ENCODE data around the gene RELA. TPM values are rescaled to one million over a fixed set of nuclear protein-coding genes. Genes with fewer than 3 reads are reported as not detected.
"Not testable (repeated sequence)": the region's sequence is repeated elsewhere in the genome, so short reads cannot be mapped to it uniquely, and the experiment has no call there.

The RELA gene
- total RNA-seq, 1 donor from 2014 or later: 62.6 TPM

GRCh38 chr11:65708451-65708850 is 45.7 kb upstream of the RELA start:
- Mint-ChIP-seq H3K27me3 (ENCODE audit: unreplicated experiment) (peaks cover 10% of the 10 kb centered on the region), H3K36me3 (ENCODE audit: low read depth, unreplicated experiment) (peaks cover under 1% of the 10 kb centered on the region), H3K27ac (ENCODE audit: unreplicated experiment) (no peak overlapping the region), H3K4me3 (ENCODE audit: unreplicated experiment) (no peak overlapping the region), H3K4me1 (ENCODE audit: unreplicated experiment) (peaks cover 7% of the 10 kb centered on the region), H3K9me3 (ENCODE audit: unreplicated experiment) (no peaks in the 10 kb centered on the region)
- DNase-seq (ENCODE audit: low spot score): no peak
- TF ChIP-seq, protein P1, sequence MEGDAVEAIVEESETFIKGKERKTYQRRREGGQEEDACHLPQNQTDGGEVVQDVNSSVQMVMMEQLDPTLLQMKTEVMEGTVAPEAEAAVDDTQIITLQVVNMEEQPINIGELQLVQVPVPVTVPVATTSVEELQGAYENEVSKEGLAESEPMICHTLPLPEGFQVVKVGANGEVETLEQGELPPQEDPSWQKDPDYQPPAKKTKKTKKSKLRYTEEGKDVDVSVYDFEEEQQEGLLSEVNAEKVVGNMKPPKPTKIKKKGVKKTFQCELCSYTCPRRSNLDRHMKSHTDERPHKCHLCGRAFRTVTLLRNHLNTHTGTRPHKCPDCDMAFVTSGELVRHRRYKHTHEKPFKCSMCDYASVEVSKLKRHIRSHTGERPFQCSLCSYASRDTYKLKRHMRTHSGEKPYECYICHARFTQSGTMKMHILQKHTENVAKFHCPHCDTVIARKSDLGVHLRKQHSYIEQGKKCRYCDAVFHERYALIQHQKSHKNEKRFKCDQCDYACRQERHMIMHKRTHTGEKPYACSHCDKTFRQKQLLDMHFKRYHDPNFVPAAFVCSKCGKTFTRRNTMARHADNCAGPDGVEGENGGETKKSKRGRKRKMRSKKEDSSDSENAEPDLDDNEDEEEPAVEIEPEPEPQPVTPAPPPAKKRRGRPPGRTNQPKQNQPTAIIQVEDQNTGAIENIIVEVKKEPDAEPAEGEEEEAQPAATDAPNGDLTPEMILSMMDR (IDR thresholded peaks at IDR 0.05; ENCODE audit: unreplicated experiment): no peak

DNA sequence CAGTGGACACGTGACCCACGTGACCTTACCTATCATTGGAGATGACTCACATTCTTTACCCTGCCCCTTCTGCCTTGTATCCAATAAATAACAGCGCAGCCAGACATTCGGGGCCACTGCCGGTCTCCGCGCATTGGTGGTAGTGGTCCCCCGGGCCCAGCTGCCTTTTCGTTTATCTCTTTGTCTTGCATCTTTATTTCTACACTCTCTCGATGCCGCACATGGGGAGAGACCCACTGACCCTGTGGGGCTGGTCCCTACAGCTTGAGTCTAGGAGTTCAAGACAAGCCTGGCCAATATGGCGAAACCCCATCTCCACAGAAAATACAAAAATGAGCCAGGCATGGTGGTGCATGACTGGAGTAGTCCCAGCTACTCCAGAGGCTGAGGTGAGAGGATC is 44.3 kb upstream of the RELA start:
- H3K36me3 Mint-ChIP-seq (ENCODE audit: low read depth, unreplicated experiment); H3K27ac Mint-ChIP-seq (ENCODE audit: unreplicated experiment); DNase-seq (ENCODE audit: low spot score); H3K9me3 Mint-ChIP-seq (ENCODE audit: unreplicated experiment); H3K27me3 Mint-ChIP-seq (ENCODE audit: unreplicated experiment); H3K4me3 Mint-ChIP-seq (ENCODE audit: unreplicated experiment); H3K4me1 Mint-ChIP-seq (ENCODE audit: unreplicated experiment): not testable (repeated sequence)

DNA sequence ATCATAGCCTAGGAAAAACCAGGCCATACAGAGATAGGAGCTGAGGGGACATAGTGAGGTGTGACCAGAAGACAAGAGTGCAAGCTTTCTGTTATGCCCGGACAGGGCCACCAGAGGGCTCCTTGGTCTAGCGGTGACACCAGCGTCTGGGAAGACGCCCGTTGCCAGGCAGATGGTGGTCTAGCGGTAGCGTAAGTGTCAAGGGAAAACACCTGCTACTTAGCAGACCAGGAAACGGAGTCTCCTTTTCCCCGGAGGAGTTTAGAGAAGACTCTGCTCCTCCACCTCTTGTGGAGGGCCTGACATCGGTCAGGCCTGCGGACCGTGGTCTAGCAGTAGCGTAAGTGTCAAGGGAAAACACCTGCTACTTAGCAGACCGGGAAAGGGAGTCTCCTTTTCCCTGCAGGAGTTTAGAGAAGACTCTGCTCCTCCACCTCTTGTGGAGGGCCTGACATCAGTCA is 43.6 kb upstream of the RELA start:
- H3K4me1 Mint-ChIP-seq (ENCODE audit: unreplicated experiment); H3K9me3 Mint-ChIP-seq (ENCODE audit: unreplicated experiment); H3K27me3 Mint-ChIP-seq (ENCODE audit: unreplicated experiment); H3K36me3 Mint-ChIP-seq (ENCODE audit: low read depth, unreplicated experiment); H3K4me3 Mint-ChIP-seq (ENCODE audit: unreplicated experiment); H3K27ac Mint-ChIP-seq (ENCODE audit: unreplicated experiment): not testable (repeated sequence)
- DNase-seq (ENCODE audit: low spot score): peak; percentile 79
- TF ChIP-seq, protein P1 (IDR thresholded peaks at IDR 0.05; ENCODE audit: unreplicated experiment): peak; percentile 66

DNA sequence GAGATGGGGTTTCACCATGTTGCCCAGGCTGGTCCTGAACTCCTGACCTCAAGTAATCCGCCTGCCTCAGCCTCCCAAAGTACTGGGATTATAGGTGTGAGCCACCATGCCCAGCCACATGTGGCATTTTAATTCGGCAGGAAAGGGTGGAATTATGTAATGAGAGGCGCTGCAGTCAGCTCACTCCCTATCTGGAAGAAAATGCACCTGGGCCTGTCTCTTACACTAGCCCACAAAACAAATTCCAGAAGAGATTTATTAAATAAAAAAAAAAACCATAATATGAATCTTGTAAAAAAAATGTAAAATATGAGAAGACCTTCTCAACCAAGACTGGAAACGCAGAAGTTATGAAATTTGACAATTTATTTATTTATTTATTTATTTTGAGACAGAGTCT is 41.1 kb upstream of the RELA start:
- Mint-ChIP-seq H3K4me3 (ENCODE audit: unreplicated experiment) (no peak overlapping the region), H3K27me3 (ENCODE audit: unreplicated experiment) (peaks cover 2% of the 10 kb centered on the region), H3K9me3 (ENCODE audit: unreplicated experiment) (no peaks in the 10 kb centered on the region), H3K27ac (ENCODE audit: unreplicated experiment) (no peak overlapping the region), H3K36me3 (ENCODE audit: low read depth, unreplicated experiment) (no peaks in the 10 kb centered on the region), H3K4me1 (ENCODE audit: unreplicated experiment) (no peaks in the 10 kb centered on the region)
- no peak for DNase-seq (ENCODE audit: low spot score)
- TF ChIP-seq, protein P1 (IDR thresholded peaks at IDR 0.05; ENCODE audit: unreplicated experiment): no peak

GRCh38 chr11:65701686-65702085 is 39.0 kb upstream of the RELA start:
- Mint-ChIP-seq H3K36me3 (ENCODE audit: low read depth, unreplicated experiment) (peaks cover 3% of the 10 kb centered on the region), H3K27me3 (ENCODE audit: unreplicated experiment) (peaks cover 6% of the 10 kb centered on the region)
- TF ChIP-seq, protein P1 (IDR thresholded peaks at IDR 0.05; ENCODE audit: unreplicated experiment): no peak

More at GRCh38 chr11:65701686-65702085, 39.0 kb upstream of the RELA start:
- no peak overlapping the region for H3K27ac Mint-ChIP-seq (ENCODE audit: unreplicated experiment)
- DNase-seq (ENCODE audit: low spot score): no peak
- H3K4me1 Mint-ChIP-seq (ENCODE audit: unreplicated experiment): peaks cover 7% of the 10 kb centered on the region
- no peak overlapping the region for H3K4me3 Mint-ChIP-seq (ENCODE audit: unreplicated experiment)
- no peaks in the 10 kb centered on the region for H3K9me3 Mint-ChIP-seq (ENCODE audit: unreplicated experiment)
